HG02759 (cell line): ENCODE results near the gene SLC8A1.
A peak's percentile ranks its signal among the peaks of the same experiment; 100 is the strongest.

Experiments used
- ATAC-seq: cut with Tn5 transposase; IDR thresholded peaks from one replicate; pipeline ENCODE4 v1.9.1; 2021; ENCODE audit warnings: mild to moderate bottlenecking, moderate library complexity; ENCODE audit not compliant: unreplicated experiment

The SLC8A1 gene

GRCh38 chr2:40169856-40170255, 282.0 kb downstream of the SLC8A1 start:
- ATAC-seq = no peak

GRCh38 chr2:40169430-40169829, 282.5 kb downstream of the SLC8A1 start:
- ATAC-seq = no peak

- ATAC-seq = no peak
Measured at GRCh38 chr2:40168546-40168945, 283.3 kb downstream of the SLC8A1 start.

GRCh38 chr2:40168032-40168431, 283.9 kb downstream of the SLC8A1 start:
- ATAC-seq = no peak

GRCh38 chr2:40166006-40166405, 285.9 kb downstream of the SLC8A1 start:
- ATAC-seq = no peak

- no peak for ATAC-seq
Measured at GRCh38 chr2:40165509-40165844, 286.4 kb downstream of the SLC8A1 start.

- ATAC-seq = no peak
Measured at GRCh38 chr2:40164736-40165508, 287.0 kb downstream of the SLC8A1 start.

GRCh38 chr2:40161986-40162385, 289.9 kb downstream of the SLC8A1 start:
- ATAC-seq = no peak

GRCh38 chr2:40160751-40161218, 291.1 kb downstream of the SLC8A1 start:
- ATAC-seq = peak; percentile 52

- ATAC-seq = no peak
Measured at GRCh38 chr2:40159333-40159732, 292.6 kb downstream of the SLC8A1 start.

- ATAC-seq = no peak
Measured at GRCh38 chr2:40158781-40159180, 293.1 kb downstream of the SLC8A1 start.

GRCh38 chr2:40155728-40156127, 296.2 kb downstream of the SLC8A1 start:
- no peak for ATAC-seq

- ATAC-seq = no peak
Measured at GRCh38 chr2:40150266-40150665, 301.6 kb downstream of the SLC8A1 start.

GRCh38 chr2:40148334-40148733, 303.6 kb downstream of the SLC8A1 start:
- ATAC-seq = no peak

- ATAC-seq = no peak
Measured at GRCh38 chr2:40147360-40147759, 304.5 kb downstream of the SLC8A1 start.

GRCh38 chr2:40144022-40144421, 307.9 kb downstream of the SLC8A1 start:
- ATAC-seq = no peak

- no peak for ATAC-seq
Measured at GRCh38 chr2:40138314-40138713, 313.6 kb downstream of the SLC8A1 start.

- ATAC-seq = no peak
Measured at GRCh38 chr2:40131081-40131704, 320.7 kb downstream of the SLC8A1 start.

GRCh38 chr2:40130251-40130994, 321.5 kb downstream of the SLC8A1 start:
- no peak for ATAC-seq

- ATAC-seq = no peak
Measured at GRCh38 chr2:40129725-40130124, 322.2 kb downstream of the SLC8A1 start.

- ATAC-seq = no peak
Measured at GRCh38 chr2:40128796-40129195, 323.1 kb downstream of the SLC8A1 start.
